H9 (cell line): ENCODE measurements around the gene DPH5. TPM values are rescaled to one million over a fixed set of nuclear protein-coding genes. Genes with fewer than 3 reads are reported as not detected.

Experiments used
- DNase-seq: peaks from one replicate; pipeline ENCODE4 v3.0.0-alpha.2; 2017
- H2AFZ ChIP-seq: one replicate; pipeline ENCODE4 v1.6.1; 2013; ENCODE audit warnings: mild to moderate bottlenecking, low read length, control low read depth, moderate library complexity
- H2AK5ac ChIP-seq: 2 replicates; pipeline ENCODE4 v1.6.1; 2013; ENCODE audit warnings: low read length, control low read depth, mixed read lengths; ENCODE audit not compliant: insufficient read length
- H2BK120ac ChIP-seq: one replicate; pipeline ENCODE4 v1.6.1; 2013; ENCODE audit warnings: low read depth, mild to moderate bottlenecking, low read length, control low read depth, inconsistent platforms; ENCODE audit not compliant: poor library complexity, severe bottlenecking
- H2BK12ac ChIP-seq: 2 replicates; pipeline ENCODE4 v1.6.1; 2013; ENCODE audit warnings: low read length, control low read depth, mixed read lengths, low read depth; ENCODE audit not compliant: insufficient read length
- H2BK15ac ChIP-seq: 2 replicates; pipeline ENCODE4 v1.6.1; 2013; ENCODE audit warnings: low read depth, low read length, control low read depth
- H2BK20ac ChIP-seq: one replicate; pipeline ENCODE4 v1.6.1; 2013; ENCODE audit warnings: low read depth, mild to moderate bottlenecking, low read length, control low read depth, inconsistent platforms; ENCODE audit not compliant: poor library complexity, severe bottlenecking
- H2BK5ac ChIP-seq: 2 replicates; pipeline ENCODE4 v1.6.1; 2013; ENCODE audit warnings: low read length, control low read depth, mixed read lengths; ENCODE audit not compliant: insufficient read length
- H3K14ac ChIP-seq: 2 replicates; pipeline ENCODE4 v1.6.1; 2013; ENCODE audit warnings: low read length, control low read depth; ENCODE audit not compliant: insufficient read depth
- H3K18ac ChIP-seq: 2 replicates; pipeline ENCODE4 v1.6.1; 2013; ENCODE audit warnings: low read depth, mild to moderate bottlenecking, mixed read lengths, low read length, control low read depth; ENCODE audit not compliant: insufficient read length
- H3K23ac ChIP-seq: 2 replicates; pipeline ENCODE4 v1.6.1; 2013; ENCODE audit warnings: low read length, control low read depth, mixed read lengths, low read depth; ENCODE audit not compliant: insufficient read length
- H3K23me2 ChIP-seq: 2 replicates; pipeline ENCODE4 v1.6.1; 2013; ENCODE audit warnings: low read depth, mild to moderate bottlenecking, mixed read lengths, low read length, control low read depth; ENCODE audit not compliant: insufficient read length, poor library complexity, severe bottlenecking
- H3K27ac ChIP-seq: 2 replicates; pipeline ENCODE4 v1.5.1; 2013; ENCODE audit warnings: low read length, control low read depth, mixed read lengths, low read depth; ENCODE audit not compliant: insufficient read length
- H3K27me3 ChIP-seq: 2 replicates; pipeline ENCODE4 v1.6.1; 2013; ENCODE audit warnings: low read length, control low read depth, inconsistent platforms; ENCODE audit not compliant: insufficient read depth
- H3K4ac ChIP-seq: 2 replicates; pipeline ENCODE4 v1.6.1; 2013; ENCODE audit warnings: low read depth, mild to moderate bottlenecking, control low read depth, inconsistent platforms, low read length, moderate library complexity
- H3K4me1 ChIP-seq: 2 replicates; pipeline ENCODE4 v1.6.1; 2013; ENCODE audit warnings: low read length, control low read depth, inconsistent platforms; ENCODE audit not compliant: insufficient read depth
- H3K4me2 ChIP-seq: 2 replicates; pipeline ENCODE4 v1.6.1; 2013; ENCODE audit warnings: low read length, control low read depth, mixed read lengths; ENCODE audit not compliant: insufficient read length, insufficient read depth
- H3K56ac ChIP-seq: 2 replicates; pipeline ENCODE4 v1.6.1; 2013; ENCODE audit warnings: low read depth, mild to moderate bottlenecking, mixed read lengths, low read length, control low read depth; ENCODE audit not compliant: insufficient read length
- H3K79me1 ChIP-seq: 2 replicates; pipeline ENCODE4 v1.6.1; 2013; ENCODE audit warnings: low read depth, mild to moderate bottlenecking, moderate library complexity, low read length, control low read depth, inconsistent platforms; ENCODE audit not compliant: insufficient read depth, poor library complexity, severe bottlenecking
- H3K79me2 ChIP-seq: 2 replicates; pipeline ENCODE4 v1.6.1; 2013; ENCODE audit warnings: low read length, control low read depth, inconsistent platforms; ENCODE audit not compliant: insufficient read depth
- H3K9ac ChIP-seq: 2 replicates; pipeline ENCODE4 v1.6.1; 2013; ENCODE audit warnings: low read length, control low read depth, mixed read lengths; ENCODE audit not compliant: insufficient read length; ENCODE audit errors: extremely low read depth
- H3K9me3 ChIP-seq: one replicate; pipeline ENCODE4 v1.6.1; 2013; ENCODE audit warnings: low read depth, low read length, inconsistent platforms; ENCODE audit not compliant: control insufficient read depth
- H3T11ph ChIP-seq: one replicate; pipeline ENCODE4 v1.6.1; 2013; ENCODE audit warnings: mild to moderate bottlenecking, low read length, control low read depth, inconsistent platforms
- H4K20me1 ChIP-seq: one replicate; pipeline ENCODE4 v1.6.1; 2013; ENCODE audit not compliant: control insufficient read depth, insufficient read length, insufficient read depth
- H4K5ac ChIP-seq: 2 replicates; pipeline ENCODE4 v1.6.1; 2013; ENCODE audit warnings: low read depth, mild to moderate bottlenecking, mixed read lengths, low read length, control low read depth; ENCODE audit not compliant: insufficient read length
- H4K8ac ChIP-seq: replicated peaks from 2 replicates; pipeline ENCODE4 v1.6.1; 2013; ENCODE audit warnings: low read length, control low read depth, mixed read lengths, low read depth; ENCODE audit not compliant: insufficient read length
- H4K91ac ChIP-seq: 2 replicates; pipeline ENCODE4 v1.6.1; 2013; ENCODE audit warnings: low read depth, mild to moderate bottlenecking, moderate library complexity, mixed read lengths, low read length, control low read depth; ENCODE audit not compliant: insufficient read length
- H3K27ac Mint-ChIP-seq, 3 experiments: 2 replicates in 2 of 3; 3 replicates in 1 of 3; pipeline ENCODE4 v1.8.0; 2020 to 2021; ENCODE audit warnings: mixed read lengths in 3 of 3, mild to moderate bottlenecking in 1 of 3, moderate library complexity in 1 of 3
- H3K27me3 Mint-ChIP-seq: 2 replicates; pipeline ENCODE4 v1.8.0; 2021; ENCODE audit warnings: low read depth, mild to moderate bottlenecking, moderate library complexity, mixed read lengths
- H3K36me3 Mint-ChIP-seq, 3 experiments: 2 replicates in 2 of 3; 3 replicates in 1 of 3; pipeline ENCODE4 v1.8.0; 2020 to 2021; ENCODE audit warnings: low read depth in 3 of 3, mixed read lengths in 3 of 3; ENCODE audit not compliant: insufficient read depth in 1 of 3
- H3K4me1 Mint-ChIP-seq, 2 experiments: 2 replicates each; pipeline ENCODE4 v1.8.0; 2020; ENCODE audit warnings: mixed read lengths in 2 of 2
- H3K4me3 Mint-ChIP-seq, 2 experiments: 2 replicates in 1 of 2; 3 replicates in 1 of 2; pipeline ENCODE4 v1.8.0; 2020 to 2021; ENCODE audit warnings: mild to moderate bottlenecking in 2 of 2, mixed read lengths in 2 of 2, moderate library complexity in 1 of 2
- H3K9me3 Mint-ChIP-seq, 2 experiments: 2 replicates in 1 of 2; 3 replicates in 1 of 2; pipeline ENCODE4 v1.8.0; 2020; ENCODE audit warnings: mild to moderate bottlenecking in 2 of 2, mixed read lengths in 2 of 2, moderate library complexity in 1 of 2
- WGBS: extraction: QIAGEN DNeasy Blood & Tissue Kit; methylation state at CpG from one replicate; pipeline ENCODE4 v1.1.7; 2013; ENCODE audit warnings: missing lambda C conversion rate, low lambda C conversion rate, mixed read lengths; ENCODE audit not compliant: insufficient read length; ENCODE audit errors: extremely low coverage; 5-methylcytosine and 5-hydroxymethylcytosine counted together
- total RNA-seq: library from RNA; stranded (reverse); gene quantifications from 2 replicates; pipeline ENCODE4 v1.2.1, GENCODE V29; 2021
- TF ChIP-seq, protein P1 (sequence below): fragments of 200-600 bp; sonication (generic); conservative IDR thresholded peaks from 3 replicates; pipeline ENCODE4 v1.8.0; 2021; ENCODE audit warnings: antibody characterized with exemption, mild to moderate bottlenecking

The DPH5 gene
- total RNA-seq, 1 experiment from 2014 or later = 49.4 TPM

DNA sequence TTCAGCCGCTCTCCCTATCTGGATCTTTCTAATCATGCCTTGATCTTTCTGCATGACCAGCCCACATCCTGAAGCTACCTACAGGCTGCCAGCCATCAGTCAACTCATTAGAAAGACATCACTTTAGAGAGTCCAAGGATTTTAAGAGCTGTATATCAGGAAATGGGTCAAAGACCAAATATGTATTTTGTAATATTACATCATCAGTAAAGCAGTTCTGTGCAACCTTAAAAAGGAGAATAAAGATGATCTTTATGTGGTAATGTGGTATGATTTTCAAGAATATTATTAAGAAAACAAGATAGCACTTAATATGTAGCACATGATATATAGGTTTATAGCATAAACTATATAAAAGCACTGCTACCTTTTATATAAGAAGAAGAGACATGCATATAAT lies 82.1 kb downstream of the DPH5 start:
- Histone ChIP-seq H3K79me1 (no peaks in the 10 kb centered on the region), H3K56ac (no peak overlapping the region), H4K5ac (no peak overlapping the region), H2AFZ (no peak overlapping the region), H2BK120ac (no peak overlapping the region), H3T11ph (no peak overlapping the region), H3K23ac (no peak overlapping the region), H3K79me2 (no peaks in the 10 kb centered on the region), H3K27ac (no peak overlapping the region), H3K9me3 (no peaks in the 10 kb centered on the region), H4K8ac (no peak overlapping the region), H4K20me1 (no peaks in the 10 kb centered on the region), H2BK15ac (no peak overlapping the region), H2BK5ac (no peak overlapping the region), H3K27me3 (no peaks in the 10 kb centered on the region), H2BK20ac (no peak overlapping the region), H2BK12ac (no peak overlapping the region), H2AK5ac (no peak overlapping the region), H3K18ac (no peak overlapping the region), H3K4me2 (no peak overlapping the region), H3K4me1 (no peaks in the 10 kb centered on the region), H3K14ac (no peak overlapping the region), H3K4ac (no peak overlapping the region), H3K23me2 (no peaks in the 10 kb centered on the region), H4K91ac (no peak overlapping the region), H3K9ac (no peak overlapping the region)
- TF ChIP-seq, protein P1, sequence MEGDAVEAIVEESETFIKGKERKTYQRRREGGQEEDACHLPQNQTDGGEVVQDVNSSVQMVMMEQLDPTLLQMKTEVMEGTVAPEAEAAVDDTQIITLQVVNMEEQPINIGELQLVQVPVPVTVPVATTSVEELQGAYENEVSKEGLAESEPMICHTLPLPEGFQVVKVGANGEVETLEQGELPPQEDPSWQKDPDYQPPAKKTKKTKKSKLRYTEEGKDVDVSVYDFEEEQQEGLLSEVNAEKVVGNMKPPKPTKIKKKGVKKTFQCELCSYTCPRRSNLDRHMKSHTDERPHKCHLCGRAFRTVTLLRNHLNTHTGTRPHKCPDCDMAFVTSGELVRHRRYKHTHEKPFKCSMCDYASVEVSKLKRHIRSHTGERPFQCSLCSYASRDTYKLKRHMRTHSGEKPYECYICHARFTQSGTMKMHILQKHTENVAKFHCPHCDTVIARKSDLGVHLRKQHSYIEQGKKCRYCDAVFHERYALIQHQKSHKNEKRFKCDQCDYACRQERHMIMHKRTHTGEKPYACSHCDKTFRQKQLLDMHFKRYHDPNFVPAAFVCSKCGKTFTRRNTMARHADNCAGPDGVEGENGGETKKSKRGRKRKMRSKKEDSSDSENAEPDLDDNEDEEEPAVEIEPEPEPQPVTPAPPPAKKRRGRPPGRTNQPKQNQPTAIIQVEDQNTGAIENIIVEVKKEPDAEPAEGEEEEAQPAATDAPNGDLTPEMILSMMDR = no peak
- H3K27ac Mint-ChIP-seq = 0 out of 7 replicates have a peak overlapping the region, but pooled peaks of 1 of the 3 experiments have one; percentile 49
- H3K27me3 Mint-ChIP-seq = no peaks in the 10 kb centered on the region
- peaks cover 50 to 57% (median 51%) of the 10 kb centered on the region in 3 experiments for H3K36me3 Mint-ChIP-seq
- peaks cover 4% of the 10 kb centered on the region in 2 experiments for H3K4me1 Mint-ChIP-seq
- H3K9me3 Mint-ChIP-seq = peaks cover 16 to 22% of the 10 kb centered on the region in 2 experiments
- WGBS = no CpG with 5 or more reads among the region's 1 CpG
- no peak for DNase-seq
- H3K4me3 Mint-ChIP-seq = no peak overlapping the region
